Spleen (tissue), 7 donors: ENCODE measurements around the gene HSP90B1.

Experiments used
- POLR2A ChIP-seq, 3 donors: fragments of 450-650 bp; IDR thresholded peaks; one replicate each; pipeline ENCODE4 v1.5.1; 2017; ENCODE audit warnings: antibody characterized with exemption in 3 of 3, mild to moderate bottlenecking in 1 of 3
- POLR2AphosphoS5 ChIP-seq, 3 donors: sonication (generic); formaldehyde crosslinking; IDR thresholded peaks; one replicate each; pipeline ENCODE4 v1.5.1; 2017; ENCODE audit warnings: antibody characterized with exemption in 3 of 3
- TF ChIP-seq, protein P1 (sequence below), 11 experiments: fragments of 200-600 bp in 7 of 11; fragments of 450-650 bp in 4 of 11; sonication (generic) in 4 of 11; IDR thresholded peaks in 8 of 11; conservative IDR thresholded peaks in 3 of 11; 1 replicate in 7 of 11; 2 replicates in 4 of 11; pipeline versions ENCODE4 v1.4.0 to v1.8.0; 2016 to 2021; ENCODE audit warnings: antibody characterized with exemption in 11 of 11, inconsistent platforms in 4 of 11, mild to moderate bottlenecking in 1 of 11
- donor health status: DM: no; HTN: no; CAD: no; lungs with moderate emphysema.
- donor health status: DM: no; HTN: no; CAD: no.
- donor health status: DM: no; HTN: no; CAD: no.

DNA sequence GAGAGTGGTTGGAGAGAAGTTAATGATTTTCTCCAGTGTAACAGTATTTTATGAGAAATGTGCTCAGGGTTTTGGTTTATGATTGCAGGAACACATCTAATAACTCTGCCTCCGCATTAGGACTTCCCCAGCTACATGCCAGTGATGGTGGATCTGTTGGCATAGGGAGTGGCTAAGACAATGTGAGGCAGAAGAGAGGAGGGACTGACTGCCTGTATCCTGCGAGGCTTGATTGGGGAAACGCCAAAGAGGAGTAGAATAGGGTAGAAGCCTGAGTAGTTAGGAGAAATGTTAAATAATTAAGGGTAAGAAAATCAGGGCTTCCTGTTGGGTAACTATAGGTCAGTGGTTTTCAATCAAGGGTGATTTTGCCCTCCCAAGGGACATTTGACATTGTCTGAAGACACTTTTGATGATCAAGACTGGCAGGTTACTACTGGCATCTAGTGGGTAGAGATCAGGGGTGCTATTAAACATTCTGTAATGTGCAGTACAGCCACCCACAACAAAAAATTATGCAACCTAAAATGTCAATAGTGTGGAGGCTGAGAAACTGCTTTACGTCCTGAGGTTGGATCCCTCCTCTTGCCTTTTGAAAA, 48.3 kb downstream of the HSP90B1 start:
- TF ChIP-seq, protein P1, sequence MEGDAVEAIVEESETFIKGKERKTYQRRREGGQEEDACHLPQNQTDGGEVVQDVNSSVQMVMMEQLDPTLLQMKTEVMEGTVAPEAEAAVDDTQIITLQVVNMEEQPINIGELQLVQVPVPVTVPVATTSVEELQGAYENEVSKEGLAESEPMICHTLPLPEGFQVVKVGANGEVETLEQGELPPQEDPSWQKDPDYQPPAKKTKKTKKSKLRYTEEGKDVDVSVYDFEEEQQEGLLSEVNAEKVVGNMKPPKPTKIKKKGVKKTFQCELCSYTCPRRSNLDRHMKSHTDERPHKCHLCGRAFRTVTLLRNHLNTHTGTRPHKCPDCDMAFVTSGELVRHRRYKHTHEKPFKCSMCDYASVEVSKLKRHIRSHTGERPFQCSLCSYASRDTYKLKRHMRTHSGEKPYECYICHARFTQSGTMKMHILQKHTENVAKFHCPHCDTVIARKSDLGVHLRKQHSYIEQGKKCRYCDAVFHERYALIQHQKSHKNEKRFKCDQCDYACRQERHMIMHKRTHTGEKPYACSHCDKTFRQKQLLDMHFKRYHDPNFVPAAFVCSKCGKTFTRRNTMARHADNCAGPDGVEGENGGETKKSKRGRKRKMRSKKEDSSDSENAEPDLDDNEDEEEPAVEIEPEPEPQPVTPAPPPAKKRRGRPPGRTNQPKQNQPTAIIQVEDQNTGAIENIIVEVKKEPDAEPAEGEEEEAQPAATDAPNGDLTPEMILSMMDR (IDR thresholded peaks at IDR 0.05 in 8 of 11, conservative IDR thresholded peaks at IDR 0.05 in 3 of 11), result no peak
- no peak for TF ChIP-seq POLR2A (IDR thresholded peaks at IDR 0.05)
- no peak for TF ChIP-seq POLR2AphosphoS5 (IDR thresholded peaks at IDR 0.05)
